Effector CD8-positive, alpha-beta T cell (primary cell): ENCODE results near the gene CBX2.

Experiments used
- DNase-seq: peaks from one replicate; lab custom pipeline; 2025; lab: John Stamatoyannopoulos, UW

CBX2 gene

DNA sequence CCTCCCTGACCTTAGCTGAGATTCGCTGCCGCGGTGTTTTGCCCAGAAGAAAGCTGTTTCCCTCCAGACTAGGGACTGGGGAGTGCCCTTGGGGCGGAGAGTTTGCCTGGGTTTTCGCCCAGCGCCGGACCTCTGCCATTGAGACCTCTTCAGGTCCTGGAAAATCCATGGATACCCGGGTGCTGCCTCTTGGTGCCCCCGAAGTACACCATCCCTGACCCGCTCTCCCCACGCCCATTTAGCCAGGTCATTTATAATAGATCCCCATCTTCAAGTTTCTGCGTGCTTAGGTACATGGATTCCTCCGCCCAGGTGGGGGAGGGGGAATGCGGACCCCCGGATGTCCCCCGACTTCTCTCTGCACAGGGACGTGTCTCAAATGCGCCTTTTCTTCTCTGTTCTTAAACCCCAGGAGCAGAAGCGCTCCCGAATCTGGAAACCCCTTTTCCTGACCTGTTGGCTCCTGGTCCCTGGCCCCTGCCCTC lies 34.0 kb downstream of the CBX2 start:
- DNase-seq: no peak

DNA sequence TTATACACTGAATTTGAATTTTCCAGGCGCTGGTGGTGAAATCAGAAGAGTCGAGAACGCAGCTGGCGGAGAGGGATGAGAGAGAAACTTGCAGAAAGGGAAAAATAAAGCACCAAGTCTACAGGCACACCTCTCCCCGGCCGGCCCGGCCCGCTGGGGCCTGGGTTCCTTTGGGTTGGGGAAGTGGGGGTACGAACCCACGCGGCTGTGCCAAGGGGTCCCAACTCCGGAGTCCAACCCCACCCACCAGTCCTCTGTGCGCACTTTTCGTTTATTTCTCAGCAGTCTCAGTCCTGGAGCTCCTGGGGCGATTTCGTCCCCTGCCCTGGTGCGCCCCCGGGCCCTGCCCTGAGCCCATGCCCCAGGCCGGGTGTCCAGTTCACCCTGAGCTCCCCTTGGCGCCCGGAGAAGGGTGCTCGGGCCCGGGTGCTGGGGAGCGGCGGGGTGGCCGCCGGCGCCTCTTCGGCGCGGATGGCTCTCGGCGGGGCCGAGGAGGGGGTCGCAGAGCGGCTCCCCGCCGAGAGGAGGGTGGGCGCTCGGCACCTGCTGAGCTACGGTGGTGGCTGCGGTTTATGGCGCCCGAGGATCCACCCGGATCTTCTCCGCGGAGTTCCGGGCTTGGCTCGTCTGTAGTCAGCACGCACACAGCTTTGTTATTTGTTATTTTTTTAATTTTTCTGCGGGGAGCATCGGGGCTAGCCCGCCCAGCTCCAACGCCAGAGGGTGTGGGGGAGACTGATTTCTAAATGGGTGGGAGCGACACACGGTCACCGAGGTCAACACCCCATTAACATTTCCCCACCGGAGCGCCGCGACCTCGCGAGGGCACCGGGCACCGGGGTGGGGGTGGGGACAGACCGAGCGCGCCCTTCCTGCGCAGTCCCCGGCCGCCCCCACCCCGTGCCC lies 34.7 kb downstream of the CBX2 start:
- DNase-seq: no peak

DNA sequence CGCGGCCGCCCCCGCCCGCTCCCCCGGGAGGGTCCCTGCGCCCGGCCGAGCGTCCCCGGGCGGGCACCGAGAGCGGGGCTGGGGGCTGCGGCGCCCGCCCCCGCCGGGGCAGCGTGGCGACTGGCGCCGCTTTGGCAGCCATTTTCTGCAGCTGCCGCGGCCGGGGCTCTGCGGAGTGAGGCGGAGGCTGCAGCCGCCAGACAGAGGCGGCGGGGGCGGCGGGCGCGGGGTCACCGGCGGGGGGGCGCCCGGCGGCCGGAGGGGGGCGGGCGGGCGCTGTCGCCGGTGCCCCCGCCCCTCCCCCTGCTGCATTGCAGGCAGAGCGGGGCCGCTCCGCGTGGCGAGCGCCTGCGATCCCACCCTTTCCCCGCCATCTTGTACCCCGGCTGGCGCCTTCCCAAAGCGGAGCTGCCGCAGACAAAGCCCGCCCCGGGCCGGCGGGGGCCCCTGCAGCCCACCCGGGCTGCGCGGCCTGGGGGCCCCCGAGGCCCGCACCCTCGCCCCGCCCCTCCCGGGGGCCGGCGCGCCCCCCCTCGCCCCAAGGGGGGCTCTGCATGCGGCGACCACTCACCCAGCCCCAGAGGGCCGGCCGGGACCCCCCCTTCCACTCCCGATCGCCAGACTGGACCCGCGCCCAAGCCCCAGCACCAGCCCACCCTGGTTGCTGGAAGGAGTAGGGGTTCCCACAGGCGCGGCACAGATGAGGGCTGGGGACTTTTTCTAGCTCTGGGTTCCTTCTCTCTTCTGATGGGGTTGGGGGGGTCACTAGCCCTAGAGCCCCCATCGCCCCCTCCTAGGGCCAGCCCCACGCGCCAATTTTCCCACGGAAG lies 35.6 kb downstream of the CBX2 start:
- DNase-seq: no peak

DNA sequence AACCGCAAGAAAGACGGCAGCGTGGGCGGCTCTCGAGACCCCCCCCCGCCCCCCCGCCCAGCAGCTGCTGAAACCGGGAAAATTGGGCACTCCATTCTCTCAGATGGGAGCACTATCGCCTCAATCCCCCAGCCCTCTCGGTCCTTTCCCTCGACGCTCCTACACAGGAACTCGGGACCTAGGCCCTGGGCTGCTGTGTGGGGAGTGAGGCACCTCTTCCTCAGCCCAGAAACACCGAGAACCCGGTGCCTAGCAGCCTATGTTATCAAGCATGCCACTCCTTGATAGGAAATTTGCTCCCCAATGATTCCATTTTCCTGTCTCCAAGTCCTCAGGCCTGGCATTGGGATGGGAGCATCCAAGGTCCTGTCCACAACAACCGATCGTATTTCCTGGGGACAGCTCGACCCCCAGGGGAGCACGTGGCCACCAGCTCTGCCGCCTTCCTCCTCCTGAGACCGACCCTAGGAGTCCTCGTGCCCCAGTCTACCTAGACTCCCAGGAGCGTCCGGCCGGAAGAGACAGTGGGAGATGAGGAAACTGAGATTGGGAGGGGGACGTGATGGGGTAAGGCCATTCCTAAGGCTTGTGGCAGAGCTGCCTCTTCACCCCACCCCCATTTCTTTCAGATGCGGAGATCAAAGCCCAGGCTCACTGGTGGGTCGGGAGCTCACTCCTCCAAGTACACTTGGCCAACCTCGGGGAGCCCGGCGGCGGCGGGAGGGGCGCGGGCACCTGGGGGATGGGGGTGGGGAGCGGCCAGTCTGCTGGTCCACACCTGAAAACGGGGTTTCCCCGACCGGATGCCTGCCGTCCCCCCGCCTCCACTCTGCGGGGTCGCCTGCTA lies 36.4 kb downstream of the CBX2 start:
- DNase-seq: no peak

DNA sequence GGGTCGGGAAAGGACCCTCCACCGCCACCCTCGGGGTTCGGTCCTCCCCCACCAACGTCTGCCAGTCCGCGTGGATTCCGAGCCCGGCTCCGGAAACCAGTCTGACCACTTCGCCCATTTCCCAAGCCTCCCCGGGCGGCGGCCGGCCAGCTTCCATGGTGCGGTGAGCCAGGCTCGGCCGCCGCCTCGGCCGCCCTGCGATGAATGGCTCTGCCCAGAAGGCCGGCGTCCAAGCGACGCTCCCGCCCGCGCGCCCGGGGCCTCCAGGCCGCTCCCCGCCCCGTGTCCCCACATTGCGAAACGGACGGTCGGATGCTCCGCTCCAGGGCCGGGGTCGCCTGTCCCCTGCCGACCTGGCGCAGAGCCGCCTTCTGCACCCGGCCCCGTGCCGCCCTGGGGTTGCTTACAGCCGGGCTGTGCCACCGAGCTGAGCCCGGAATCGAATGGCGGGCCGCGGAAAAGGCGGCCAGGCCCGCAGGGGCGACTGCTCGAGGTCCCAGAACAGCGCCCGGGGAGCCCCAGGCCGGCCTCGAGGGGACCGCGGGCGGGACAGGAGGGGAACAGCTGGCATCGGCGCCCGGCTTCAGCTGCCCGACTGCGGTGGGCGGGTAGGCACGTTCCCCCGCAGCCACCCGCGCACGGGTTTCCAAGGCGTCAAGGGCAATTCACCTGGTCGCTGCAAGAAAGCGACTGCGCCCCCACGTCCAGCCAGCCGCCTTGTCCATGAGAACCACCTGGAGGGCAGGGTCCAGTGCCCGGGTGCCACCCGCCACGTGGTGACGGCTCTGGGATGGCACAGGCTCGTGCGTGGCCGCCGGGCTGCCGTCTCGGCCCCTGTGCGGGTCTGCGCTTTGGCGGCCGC lies 37.3 kb downstream of the CBX2 start:
- no peak for DNase-seq

DNA sequence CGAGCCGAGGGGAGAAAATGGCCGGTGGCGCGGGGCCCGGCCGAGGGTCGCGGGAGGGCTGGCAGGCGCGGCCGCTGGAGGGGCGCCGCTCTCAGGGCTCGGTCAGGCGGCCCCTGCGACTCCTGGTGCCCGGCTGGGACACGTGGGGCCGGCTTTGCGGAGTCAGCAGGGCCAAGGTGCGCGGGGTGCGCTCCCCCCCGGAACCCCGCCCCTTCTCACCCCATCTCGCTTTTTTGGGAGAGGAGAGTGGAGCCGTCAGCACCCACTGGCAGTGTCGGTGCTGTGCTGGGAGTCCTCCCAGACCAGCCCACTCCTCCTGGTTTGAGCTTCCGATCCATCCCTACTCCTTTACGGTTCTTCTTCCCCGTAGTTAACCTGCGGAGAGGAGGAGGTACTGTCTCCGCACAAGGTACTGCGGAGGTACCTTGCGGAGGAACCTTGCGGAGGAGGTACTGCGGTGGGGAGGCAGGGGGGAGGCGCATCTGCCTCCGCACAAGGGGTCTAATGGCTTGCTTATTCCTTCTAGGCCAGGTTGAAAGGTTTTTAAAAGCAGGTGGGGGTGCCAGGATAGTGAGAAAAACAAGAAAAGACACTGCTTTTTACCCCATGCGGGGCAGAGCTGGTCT lies 38.0 kb downstream of the CBX2 start:
- no peak for DNase-seq

DNA sequence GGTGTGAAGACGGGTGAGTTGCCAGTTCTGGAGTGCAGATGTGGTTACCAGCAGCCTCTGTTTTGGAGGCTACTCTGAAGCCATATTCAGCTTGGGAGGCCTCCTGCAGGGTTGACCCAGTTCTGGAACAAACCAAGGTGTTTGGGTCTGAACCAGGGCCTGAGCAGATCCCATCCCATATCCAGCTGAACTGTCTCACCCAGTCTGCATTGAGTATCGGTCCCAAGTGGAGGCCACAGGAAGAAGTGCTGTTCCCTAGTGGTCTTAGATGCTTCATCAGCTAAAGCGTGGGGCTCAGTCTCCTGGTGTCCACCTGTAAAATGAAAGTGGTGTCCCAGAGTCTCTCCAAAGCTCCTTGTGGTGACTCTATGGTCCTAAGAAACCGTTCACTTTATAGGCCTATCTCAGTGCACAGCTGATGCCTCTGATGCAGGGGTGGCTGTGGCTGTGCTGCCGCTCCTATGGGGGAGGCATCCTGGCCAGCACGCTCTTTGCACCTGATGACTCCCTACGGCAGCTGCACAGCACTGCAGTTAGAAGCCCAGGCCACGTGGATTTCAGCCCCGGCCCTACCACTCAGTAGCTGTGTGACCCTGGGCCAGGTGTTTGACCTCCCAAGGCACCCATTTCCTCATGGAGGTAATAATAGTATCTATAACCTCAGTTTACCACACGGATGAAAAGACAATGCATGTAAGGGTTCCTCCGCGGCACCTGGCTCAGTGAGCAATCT lies 40.2 kb downstream of the CBX2 start:
- no peak for DNase-seq

DNA sequence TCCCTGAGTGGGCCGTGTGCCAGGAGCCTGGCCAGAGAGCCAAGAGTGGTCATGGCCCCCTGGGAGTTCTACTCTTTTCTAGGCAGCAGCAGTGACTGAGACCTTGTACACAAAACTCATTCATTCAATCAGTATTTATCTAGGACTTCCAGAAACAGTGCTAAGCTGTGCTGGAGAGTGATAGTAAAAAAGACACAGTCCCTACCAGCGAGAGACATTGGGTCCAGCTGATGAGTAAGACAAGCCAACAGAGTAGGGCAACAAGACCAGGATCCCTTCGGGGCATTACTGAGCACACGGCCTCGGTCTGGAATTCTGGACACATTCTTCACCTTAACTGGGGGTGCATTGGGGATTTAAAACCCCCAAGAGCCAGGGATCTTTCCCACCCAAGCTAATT lies 41.1 kb downstream of the CBX2 start:
- DNase-seq: no peak

DNA sequence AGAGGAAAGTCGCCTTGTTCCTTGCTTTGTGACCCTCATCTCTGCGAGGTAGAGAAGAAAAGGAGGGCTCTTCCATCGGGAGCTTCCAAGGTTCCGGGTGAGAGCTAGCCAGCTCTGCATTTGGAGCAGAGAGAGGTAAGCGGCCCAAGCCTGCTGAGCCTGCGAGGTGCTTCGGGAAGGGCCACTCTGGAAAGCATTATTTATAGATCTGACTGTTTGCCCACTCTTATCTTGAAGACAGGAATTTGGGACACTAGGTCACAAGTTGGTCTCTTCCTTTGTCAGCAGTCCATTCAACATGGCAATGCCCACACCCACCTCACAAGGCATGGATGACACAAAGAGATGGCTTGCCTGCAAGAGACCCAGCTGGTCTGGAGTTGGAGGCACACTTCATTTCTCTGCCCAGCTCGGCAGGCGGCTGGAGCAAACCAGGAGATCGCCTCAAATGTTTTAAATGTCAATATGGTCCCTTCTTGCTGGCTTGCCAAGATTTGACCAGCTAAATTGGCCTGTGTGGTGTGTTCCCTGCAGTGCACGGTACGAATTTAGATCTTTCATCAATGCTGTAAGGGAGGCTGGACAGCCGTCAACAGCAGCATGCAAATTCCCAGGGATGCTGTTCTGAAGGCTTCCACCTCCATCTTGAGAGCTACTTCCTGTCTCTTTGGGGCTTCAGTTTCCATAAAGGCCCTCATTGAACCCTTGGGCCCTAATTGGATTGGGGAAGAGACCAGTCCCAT lies 41.8 kb downstream of the CBX2 start:
- no peak for DNase-seq

DNA sequence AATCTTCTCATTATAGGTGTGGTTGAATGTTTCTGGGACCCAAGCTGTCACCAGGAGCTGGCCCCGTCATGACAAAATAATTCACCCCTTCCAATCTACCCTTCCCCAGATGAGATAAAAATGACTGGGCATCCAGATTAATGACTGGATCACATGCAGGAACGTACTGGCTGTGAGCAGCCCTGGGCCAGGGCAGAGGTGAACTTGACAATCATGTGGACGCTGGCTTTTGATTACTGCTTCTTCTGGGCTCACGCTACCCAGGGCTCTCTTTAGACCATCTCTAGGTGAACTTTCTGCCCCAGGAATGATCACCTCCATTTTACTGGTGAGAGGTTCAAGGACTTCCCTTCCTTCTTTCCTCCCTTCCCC lies 43.0 kb downstream of the CBX2 start:
- no peak for DNase-seq

DNA sequence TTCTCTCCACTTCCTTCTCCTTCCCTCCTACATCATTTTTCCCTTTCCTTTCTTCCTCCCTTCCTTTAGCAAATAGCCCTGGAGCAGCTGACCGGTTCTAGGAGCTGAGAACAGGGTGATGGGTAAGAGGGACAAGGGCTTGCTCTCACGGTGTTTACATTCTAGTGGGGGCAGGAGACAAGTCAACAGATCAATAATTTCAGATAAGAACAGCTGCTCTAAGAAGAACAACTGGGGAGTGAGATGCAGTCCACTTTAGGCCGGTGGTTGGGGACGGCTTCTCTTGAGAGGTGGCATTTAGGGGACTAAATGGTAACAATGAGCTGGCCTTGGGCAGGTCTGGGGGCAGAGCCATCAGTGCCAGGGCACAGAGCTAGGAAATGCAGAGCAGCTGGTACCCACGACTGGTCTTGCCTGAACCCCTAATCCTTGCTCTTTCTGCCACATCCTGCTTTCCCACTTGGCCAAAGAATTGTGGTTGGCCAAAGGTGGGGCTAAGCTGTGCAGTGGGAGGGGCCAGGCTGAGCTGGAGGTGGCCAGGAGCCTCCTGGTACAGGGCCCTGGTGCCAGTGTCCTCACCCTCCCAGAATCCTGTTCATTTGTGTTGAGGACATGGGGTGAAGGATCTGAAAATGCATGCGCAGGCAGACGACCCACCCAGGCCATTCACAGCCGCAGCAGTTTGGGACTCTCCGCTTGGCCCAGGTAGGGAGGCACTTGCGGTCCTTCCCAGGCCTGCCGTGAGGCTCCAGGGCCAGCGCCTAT lies 43.6 kb downstream of the CBX2 start:
- no peak for DNase-seq

DNA sequence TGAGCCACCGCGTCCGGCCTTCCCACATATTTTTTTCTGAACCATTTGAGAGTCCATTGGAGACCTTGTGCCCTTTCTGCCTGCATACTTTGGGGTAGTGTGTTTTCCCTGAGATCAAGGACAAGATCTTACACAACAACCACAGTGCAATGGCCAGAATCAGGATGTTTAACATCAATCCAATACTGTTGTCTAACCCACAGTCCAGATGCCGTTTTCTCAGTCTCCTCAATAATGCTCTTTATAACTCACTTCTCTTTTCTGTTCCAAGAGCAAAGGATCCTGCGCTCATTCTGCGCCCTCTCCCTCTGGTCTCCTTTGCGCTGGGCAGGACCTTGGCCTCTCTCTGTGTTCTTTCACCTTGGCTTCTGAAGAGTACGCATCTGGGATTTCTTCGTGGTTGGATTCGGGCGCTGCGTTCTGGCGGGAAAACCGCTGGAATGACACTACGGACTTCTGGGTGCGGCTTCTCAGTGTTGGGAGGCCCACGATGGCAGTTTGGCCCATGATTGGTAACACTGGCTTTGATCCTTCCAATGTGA lies 44.7 kb downstream of the CBX2 start:
- no peak for DNase-seq

DNA sequence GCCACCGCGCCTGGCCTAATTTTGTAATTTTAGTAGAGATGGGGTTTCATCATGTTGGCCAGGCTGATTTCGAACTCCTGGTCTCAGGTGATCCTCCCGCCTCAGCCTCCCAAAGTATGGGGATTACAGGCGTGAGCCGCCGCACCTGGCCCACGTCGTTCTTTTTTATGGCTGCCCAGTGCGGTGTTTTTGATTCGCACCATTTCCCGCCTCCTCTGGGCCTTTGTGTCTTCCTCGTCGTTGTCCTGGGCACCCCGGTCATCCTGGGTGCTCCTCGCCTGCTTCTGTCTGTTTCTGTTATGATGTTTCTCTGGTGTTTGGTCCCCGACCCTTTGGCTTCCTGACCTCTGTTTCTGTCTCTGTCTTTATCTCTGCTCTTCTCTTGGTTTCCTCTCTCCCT lies 46.3 kb downstream of the CBX2 start:
- DNase-seq: no peak

DNA sequence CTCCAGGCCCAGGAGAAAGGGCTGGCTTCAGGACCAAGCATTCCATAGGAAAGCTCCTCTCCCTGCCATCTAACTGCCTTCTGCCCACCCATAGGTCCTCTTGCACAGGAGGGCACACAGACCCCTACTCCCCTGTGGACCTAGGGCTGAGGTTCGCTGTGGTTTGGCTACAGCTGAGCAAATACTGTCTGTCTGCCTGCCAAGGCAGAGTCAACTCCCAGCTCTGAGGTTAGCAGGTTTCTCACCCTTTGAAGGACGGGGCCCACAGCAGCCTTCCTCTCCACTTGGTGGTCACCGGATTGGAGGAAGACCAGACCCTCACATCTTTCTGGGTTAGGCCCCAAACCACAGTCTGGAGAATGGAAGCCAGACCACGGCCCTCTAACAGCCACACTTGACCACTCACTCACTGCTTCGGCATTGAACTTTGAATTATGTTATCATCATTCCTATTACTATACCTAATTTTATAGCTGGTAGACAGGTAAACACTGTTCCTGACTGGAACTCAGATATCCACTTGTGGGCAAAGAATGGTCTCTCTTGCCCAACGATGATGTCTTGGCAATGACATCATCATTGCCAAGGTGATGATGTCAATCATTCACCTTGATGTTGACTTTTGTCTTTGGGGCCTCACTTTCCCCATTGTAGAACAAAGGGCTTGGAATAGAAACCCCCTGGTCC lies 47.1 kb downstream of the CBX2 start:
- no peak for DNase-seq

DNA sequence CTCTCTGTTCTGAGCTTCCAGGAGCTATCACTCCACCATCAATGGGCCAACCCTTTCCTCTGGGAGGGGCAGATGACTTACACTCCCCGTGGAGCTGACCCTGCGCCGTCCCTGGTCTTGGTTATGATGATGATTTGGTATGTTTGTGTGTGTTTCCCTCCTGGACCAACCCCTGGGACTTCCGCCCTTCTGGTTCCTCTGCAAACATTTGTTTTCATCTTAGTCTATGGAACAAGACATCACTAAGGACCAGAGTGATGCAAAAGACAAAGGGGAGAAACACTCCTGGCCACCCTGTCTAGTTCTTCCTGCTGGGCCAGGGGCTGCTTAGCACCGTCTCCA lies 47.6 kb downstream of the CBX2 start:
- DNase-seq: no peak

DNA sequence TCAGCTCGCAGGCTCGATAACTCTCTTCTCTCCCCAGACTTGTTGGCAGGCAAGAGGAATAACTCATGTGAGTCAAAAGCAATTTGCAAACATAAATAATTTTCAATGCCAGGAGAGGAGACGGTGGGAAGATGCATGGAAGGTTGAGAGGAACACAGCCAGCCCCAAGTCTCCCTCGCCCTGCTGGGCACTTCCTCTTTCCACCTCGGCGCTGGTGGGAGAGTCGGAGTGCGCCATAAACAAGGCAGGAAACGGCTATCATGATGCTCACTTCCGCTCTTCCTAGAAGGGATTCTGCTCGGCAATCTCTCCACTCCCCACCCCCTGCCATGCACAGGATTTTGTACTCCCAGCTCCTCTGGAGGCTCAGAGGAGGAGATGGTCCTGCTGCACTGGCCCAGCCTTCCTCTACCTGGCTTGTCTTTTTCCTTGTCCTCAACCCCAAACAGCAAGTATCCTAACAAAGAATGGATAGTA lies 48.3 kb downstream of the CBX2 start:
- no peak for DNase-seq

DNA sequence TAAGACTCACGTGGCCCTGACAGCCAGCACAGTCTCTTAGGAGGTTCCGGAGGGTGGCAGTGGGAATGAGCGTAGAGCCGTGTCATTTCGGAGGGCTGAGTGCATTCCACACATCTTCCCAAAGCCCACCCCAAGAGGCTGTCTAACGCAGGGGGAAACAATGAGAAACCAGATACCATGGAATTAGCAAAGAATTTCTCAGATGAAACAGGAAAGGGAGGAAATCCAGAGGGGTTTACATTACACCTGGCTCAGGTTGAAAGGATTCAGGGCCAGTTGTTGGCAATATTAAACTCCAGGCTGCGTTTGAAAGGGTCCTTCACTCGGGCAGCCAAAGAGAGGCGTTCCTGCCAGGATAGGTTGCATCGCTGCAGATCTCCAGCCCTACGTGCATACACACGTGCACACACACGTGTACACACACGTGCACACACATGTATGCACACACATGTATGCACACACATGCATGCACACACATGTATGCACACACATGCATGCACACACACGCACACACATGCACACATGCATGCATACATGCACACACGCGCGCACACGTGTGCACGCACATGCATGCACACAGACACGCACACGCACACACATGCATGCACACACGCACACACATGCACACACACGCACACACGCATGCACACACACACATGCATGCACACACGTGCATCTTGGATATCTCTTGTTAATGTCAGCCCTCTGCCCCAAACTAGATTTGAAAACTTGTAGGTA lies 49.1 kb downstream of the CBX2 start:
- no peak for DNase-seq
